HG03139 (cell line): ENCODE data around the gene NIPSNAP2.
"Not testable (repeated sequence)": the region's sequence is repeated elsewhere in the genome, so short reads cannot be mapped to it uniquely, and the experiment has no call there.

Experiments
- ATAC-seq: cut with Tn5 transposase; IDR thresholded peaks from one replicate; pipeline ENCODE4 v1.9.1; 2021; ENCODE audit not compliant: unreplicated experiment

The NIPSNAP2 gene

DNA sequence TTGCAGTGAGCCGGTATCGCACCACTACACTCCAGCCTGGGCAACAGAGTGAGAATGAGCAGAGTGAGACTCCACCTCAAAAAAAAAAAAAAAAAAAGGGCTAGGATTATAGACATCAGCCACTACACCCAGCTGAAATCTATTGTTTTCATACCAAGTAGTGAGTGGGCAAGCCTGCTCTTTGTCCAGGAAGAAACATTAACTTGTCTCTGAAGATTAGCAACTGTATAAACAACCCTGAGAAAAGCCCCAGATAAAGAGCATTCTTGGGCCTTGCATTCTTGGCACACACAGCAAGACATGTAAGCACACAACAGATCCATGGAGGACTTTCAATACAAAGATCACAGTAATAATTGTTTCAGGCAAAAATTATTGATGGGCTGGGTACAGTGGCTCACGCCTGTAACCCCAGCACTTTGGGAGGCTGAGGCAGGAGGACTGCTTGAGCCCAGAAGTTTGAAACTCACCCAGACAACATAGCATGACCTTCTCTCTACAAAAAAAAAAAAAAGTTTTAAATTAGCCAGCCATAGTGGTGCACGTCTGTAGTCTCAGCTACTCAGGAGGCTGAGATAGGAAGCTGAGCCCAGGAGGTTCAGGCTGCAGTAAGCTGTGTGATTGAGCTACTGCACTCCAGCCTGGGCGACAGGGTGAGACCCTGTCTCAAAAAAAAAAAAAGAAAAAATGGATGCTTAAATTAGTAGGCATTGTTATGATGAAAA lies 82.5 kb downstream of the NIPSNAP2 start:
- no peak for ATAC-seq

DNA sequence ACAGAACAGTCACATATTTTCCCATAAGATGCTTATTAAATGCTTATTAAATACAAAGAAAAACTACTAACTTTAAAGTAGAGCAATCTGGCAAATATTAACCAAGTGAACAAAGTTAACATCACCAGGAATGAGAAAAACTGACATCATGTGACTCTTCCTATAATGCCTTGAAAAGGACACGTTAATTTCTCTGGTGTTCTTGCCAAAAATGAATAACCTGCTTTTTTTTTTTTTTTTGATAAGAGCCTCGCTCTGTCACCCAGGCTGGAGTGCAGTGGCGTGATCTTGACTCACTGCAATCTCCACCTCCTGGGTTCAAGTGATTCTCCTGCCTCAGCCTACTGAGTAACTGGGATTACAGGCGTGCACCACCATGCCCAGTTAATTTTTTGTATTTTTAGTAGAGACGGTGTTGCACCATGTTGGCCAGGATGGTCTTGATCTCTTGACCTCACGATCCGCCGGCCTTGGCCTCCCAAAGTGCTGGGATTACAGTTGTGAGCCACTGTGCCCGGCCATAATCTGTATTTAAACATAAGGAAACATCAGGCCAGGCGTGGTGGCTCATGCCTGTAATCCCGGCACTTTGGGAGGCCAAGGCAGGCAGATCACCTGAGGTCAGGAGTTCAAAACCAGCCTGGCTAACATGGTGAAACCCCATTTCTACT lies 83.2 kb downstream of the NIPSNAP2 start:
- ATAC-seq: not testable (repeated sequence)

DNA sequence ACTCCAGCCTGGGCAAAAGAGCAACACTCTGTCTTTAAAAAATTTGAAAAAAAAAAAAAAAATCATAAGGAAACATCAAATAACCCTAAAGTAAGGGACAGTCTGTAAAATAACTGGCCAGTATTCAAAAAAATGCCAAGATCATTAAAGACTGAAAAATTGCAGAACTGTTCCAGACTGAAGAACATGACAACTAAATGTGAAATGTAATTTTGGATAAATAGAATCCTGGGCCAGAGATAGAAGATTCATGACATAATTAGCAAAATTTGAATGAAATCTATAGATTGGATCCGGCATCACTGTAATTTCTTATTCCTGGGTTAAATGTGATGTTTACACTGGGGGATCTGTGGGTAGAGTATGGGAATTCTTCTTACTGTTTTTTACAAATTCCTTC lies 83.9 kb downstream of the NIPSNAP2 start:
- ATAC-seq: no peak

DNA sequence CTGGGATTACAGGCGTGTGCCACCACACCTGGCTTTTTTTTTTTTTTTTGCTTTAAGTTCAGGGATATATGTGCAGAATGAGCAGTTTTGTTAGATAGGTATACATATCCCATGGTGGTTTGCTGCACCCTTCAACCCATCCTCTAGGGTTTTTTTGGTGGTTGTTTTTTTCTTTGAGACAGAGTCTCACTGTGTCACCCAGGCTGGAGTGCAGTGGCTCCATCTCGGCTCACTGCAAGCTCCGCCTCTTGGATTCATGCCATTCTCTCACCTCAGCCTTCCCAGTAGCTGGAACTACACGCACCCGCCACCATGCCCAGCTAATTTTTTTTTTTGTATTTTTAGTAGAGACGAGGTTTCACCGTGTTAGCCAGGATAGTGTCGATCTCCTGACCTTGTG lies 84.4 kb downstream of the NIPSNAP2 start:
- not testable (repeated sequence) for ATAC-seq
